Caco-2 (cell line): ENCODE data around the gene PSMA6. TPM values are rescaled to one million over a fixed set of nuclear protein-coding genes. Genes with fewer than 3 reads are reported as not detected.
A peak's percentile ranks its signal among the peaks of the same experiment; 100 is the strongest.

Experiments used
- BruUV-seq: library from RNA; stranded (reverse); fragments of 400-500 nt; replicated peaks from 2 replicates; lab custom pipeline; 2021; lab: Mats Ljungman, UMichigan
- CTCF ChIA-PET: fragments of 300-600 bp; sonication (Branson Sonifier 250); formaldehyde crosslinking; loops from one replicate; lab custom pipeline; 2022; ENCODE audit warnings: antibody characterized with exemption; lab: Charles Lee
- POLR2A ChIA-PET: fragments of 300-600 bp; sonication (Branson Sonifier 250); formaldehyde crosslinking; loops from one replicate; lab custom pipeline; 2022; ENCODE audit warnings: antibody characterized with exemption; lab: Charles Lee
- DNase-seq, 2 experiments: peaks; one replicate each; pipeline versions ENCODE4 v3.0.0 to v3.0.0-alpha.2; 2020 to 2022
- H3K27me3 ChIP-seq: replicated peaks from 2 replicates; pipeline ENCODE4 v1.6.0; 2011; ENCODE audit warnings: low read length; ENCODE audit not compliant: control insufficient read depth, insufficient read depth
- H3K36me3 ChIP-seq: 2 replicates; pipeline ENCODE4 v1.5.1; 2011; ENCODE audit warnings: low read length; ENCODE audit not compliant: control insufficient read depth, insufficient read depth
- H3K4me1 ChIP-seq: fragments of 250-450 bp; sonication (Bioruptor Pico); 2 replicates; pipeline ENCODE4 v1.5.1; 2020; ENCODE audit warnings: mild to moderate bottlenecking
- H3K4me3 ChIP-seq: 2 replicates; pipeline ENCODE4 v1.5.1; 2011; ENCODE audit warnings: low read depth, mild to moderate bottlenecking, control low read depth, low read length
- H3K9me3 ChIP-seq: fragments of 250-450 bp; sonication (Bioruptor Pico); 2 replicates; pipeline ENCODE4 v1.5.1; 2020; ENCODE audit warnings: mild to moderate bottlenecking, moderate library complexity
- H3K27ac Mint-ChIP-seq: one replicate; pipeline ENCODE4 v1.8.0; 2022; ENCODE audit warnings: mixed read lengths; ENCODE audit not compliant: unreplicated experiment
- H3K27me3 Mint-ChIP-seq: one replicate; pipeline ENCODE4 v1.8.0; 2022; ENCODE audit warnings: mixed read lengths; ENCODE audit not compliant: insufficient read depth, unreplicated experiment
- H3K36me3 Mint-ChIP-seq: one replicate; pipeline ENCODE4 v1.8.0; 2022; ENCODE audit warnings: mild to moderate bottlenecking, mixed read lengths; ENCODE audit not compliant: insufficient read depth, unreplicated experiment
- H3K4me1 Mint-ChIP-seq: one replicate; pipeline ENCODE4 v1.8.0; 2022; ENCODE audit warnings: low read depth, mixed read lengths; ENCODE audit not compliant: unreplicated experiment
- H3K4me3 Mint-ChIP-seq: one replicate; pipeline ENCODE4 v1.8.0; 2022; ENCODE audit warnings: mild to moderate bottlenecking, moderate library complexity, mixed read lengths; ENCODE audit not compliant: unreplicated experiment
- H3K9me3 Mint-ChIP-seq: one replicate; pipeline ENCODE4 v1.8.0; 2022; ENCODE audit warnings: mixed read lengths; ENCODE audit not compliant: unreplicated experiment
- intact Hi-C: fragments of 100-400 bp; cut with micrococcal nuclease; formaldehyde crosslinking; loops from one replicate; pipeline ENCODE4 v1.10.0; 2022; ENCODE audit not compliant: unreplicated experiment
- total RNA-seq: library from RNA; stranded (reverse); gene quantifications from 2 replicates; pipeline ENCODE4 v1.2.3, GENCODE V29; 2022
- TF ChIP-seq, protein P1 (sequence below), 2 experiments: fragments of 200-600 bp in 1 of 2; IDR thresholded peaks; 1 replicate in 1 of 2; 2 replicates in 1 of 2; pipeline versions ENCODE4 v1.5.1 to v1.8.0; 2011 to 2022; ENCODE audit warnings: antibody characterized with exemption in 1 of 2, control low read depth in 1 of 2, inconsistent platforms in 1 of 2, low read depth in 1 of 2, low read length in 1 of 2, mild to moderate bottlenecking in 1 of 2, moderate library complexity in 1 of 2; ENCODE audit not compliant: insufficient read depth in 1 of 2, severe bottlenecking in 1 of 2, unreplicated experiment in 1 of 2

The PSMA6 gene
- total RNA-seq, 1 experiment from 2014 or later, result 247 TPM

DNA sequence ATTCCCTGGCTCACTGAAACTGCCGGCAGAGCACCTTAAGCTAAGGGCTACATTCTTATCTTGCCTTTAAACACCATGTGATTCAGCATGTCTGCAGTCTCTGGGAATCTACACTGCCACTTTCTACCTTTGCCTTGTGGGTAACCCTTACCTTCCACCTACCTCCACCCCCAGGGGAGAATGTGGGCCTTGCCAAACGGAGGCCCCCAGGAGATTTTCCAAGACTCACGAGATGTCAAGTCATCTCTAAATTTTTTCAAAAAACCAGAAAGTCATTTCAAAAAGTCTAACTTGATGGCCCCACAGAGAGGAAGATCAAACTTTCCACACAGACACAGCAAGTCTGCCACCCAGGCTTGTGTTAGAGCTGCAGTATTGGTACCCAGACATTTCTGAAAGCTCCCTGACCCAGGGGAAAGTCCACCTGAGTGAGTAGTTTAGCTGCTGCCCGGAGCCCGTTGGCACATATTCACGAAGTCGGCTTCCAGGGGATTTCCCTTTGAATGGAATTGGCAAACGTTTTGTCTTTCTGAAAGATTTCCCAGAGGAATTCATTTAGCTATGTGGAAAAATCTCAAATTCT is 4.7 kb upstream of the PSMA6 start:
- POLR2A ChIA-PET, result no interaction called here
- CTCF ChIA-PET, result no interaction called here
- Mint-ChIP-seq H3K4me1 (no peaks in the 10 kb centered on the region), H3K36me3 (peaks cover 7% of the 10 kb centered on the region), H3K27ac (no peak overlapping the region), H3K9me3 (no peaks in the 10 kb centered on the region), H3K27me3 (no peaks in the 10 kb centered on the region), H3K4me3 (no peak overlapping the region)
- Histone ChIP-seq H3K27me3 (no peaks in the 10 kb centered on the region), H3K4me1 (no peaks in the 10 kb centered on the region), H3K36me3 (no peaks in the 10 kb centered on the region), H3K9me3 (no peaks in the 10 kb centered on the region), H3K4me3 (no peak overlapping the region)
- BruUV-seq, result no TSS peak
- TF ChIP-seq, protein P1, sequence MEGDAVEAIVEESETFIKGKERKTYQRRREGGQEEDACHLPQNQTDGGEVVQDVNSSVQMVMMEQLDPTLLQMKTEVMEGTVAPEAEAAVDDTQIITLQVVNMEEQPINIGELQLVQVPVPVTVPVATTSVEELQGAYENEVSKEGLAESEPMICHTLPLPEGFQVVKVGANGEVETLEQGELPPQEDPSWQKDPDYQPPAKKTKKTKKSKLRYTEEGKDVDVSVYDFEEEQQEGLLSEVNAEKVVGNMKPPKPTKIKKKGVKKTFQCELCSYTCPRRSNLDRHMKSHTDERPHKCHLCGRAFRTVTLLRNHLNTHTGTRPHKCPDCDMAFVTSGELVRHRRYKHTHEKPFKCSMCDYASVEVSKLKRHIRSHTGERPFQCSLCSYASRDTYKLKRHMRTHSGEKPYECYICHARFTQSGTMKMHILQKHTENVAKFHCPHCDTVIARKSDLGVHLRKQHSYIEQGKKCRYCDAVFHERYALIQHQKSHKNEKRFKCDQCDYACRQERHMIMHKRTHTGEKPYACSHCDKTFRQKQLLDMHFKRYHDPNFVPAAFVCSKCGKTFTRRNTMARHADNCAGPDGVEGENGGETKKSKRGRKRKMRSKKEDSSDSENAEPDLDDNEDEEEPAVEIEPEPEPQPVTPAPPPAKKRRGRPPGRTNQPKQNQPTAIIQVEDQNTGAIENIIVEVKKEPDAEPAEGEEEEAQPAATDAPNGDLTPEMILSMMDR (IDR thresholded peaks at IDR 0.05; ENCODE audit: insufficient read depth in 1 of 2, low read depth in 1 of 2, low read length in 1 of 2, severe bottlenecking in 1 of 2, unreplicated experiment in 1 of 2), result no peak
- intact Hi-C loops, result no loop called here
- no peak for DNase-seq

DNA sequence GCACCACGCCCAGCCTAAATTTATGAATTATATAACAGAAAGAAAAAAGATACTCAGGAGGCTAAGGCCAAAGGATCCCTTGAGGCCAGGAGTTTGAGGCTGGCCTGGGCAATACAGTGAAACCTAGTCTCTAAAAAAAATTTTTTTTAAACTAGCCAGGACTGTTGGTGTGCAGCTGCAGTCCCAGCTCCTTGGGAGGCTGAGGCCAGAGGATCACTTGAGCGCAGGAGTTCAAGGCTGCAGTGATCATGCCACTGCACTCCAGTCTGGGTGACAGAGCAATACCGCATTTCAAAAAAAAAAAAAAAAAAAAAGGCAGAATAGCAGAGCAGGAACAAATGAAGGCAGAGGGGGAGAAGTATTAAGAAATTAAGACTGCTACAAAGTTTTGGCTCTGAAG is 2.6 kb upstream of the PSMA6 start:
- intact Hi-C loops, result loop anchor here (5.0 to 10.0 kb wide), 3 partner anchors 43 to 165 kb away; partner anchors contain the start of genes PPP2R3C and PRORP
- Histone ChIP-seq H3K4me1 (peaks cover 8% of the 10 kb centered on the region), H3K4me3 (no peak overlapping the region), H3K9me3 (no peaks in the 10 kb centered on the region), H3K36me3 (no peaks in the 10 kb centered on the region), H3K27me3 (no peaks in the 10 kb centered on the region)
- Mint-ChIP-seq H3K9me3 (no peaks in the 10 kb centered on the region), H3K36me3 (peaks cover 16% of the 10 kb centered on the region), H3K4me1 (no peaks in the 10 kb centered on the region), H3K27me3 (no peaks in the 10 kb centered on the region), H3K4me3 (peak overlapping the region; percentile 92), H3K27ac (no peak overlapping the region)
- TF ChIP-seq, protein P1 (IDR thresholded peaks at IDR 0.05; ENCODE audit: insufficient read depth in 1 of 2, low read depth in 1 of 2, low read length in 1 of 2, severe bottlenecking in 1 of 2, unreplicated experiment in 1 of 2), result no peak
- no peak for DNase-seq
- ChIA-PET POLR2A (no interaction called here), CTCF (no interaction called here)
- BruUV-seq, result no TSS peak

DNA sequence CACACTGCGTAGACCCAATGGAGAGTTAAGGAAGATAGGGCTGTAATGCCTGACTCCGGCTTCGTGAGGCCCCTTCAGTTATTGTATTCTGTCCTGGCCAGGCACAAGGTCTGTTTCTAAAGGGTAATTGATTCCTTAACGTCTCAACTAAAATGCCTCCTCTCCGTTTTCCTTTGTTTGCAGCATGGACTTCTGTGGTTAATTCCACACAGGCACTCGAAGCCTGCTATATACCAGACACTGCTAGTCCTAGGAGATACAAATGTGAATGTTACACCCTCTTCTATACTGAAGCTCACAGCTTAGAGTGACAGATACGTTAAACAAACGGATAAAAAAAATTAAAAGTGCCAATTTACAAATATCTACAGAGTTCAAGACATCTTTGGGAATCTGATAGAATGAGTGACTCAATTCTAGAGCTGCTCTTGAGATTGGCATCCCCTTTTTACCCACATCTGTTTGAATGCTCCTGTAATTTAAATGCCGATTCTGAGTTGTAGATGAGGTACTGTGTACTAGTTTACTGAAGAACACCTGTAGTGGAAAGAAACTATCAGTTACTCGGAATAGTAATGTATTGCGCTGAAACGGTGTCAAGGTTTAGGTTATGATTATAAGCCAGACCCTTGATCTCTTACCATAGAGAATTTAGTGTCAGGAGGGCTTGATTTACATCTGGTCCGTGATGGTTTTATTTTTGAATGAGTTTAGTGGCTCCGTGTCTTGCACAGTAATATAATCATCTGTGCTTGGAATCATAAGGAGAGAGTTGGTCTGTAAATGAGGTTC is 784 bp downstream of the PSMA6 start:
- Mint-ChIP-seq H3K27me3 (no peaks in the 10 kb centered on the region), H3K27ac (peak overlapping the region; percentile 97), H3K9me3 (no peaks in the 10 kb centered on the region), H3K4me3 (peak overlapping the region; percentile 92), H3K36me3 (peaks cover 19% of the 10 kb centered on the region), H3K4me1 (no peaks in the 10 kb centered on the region)
- intact Hi-C loops, result loop anchor here (1.0 to 10.0 kb wide), 5 partner anchors 39 to 246 kb away; partner anchors contain the start of genes FAM177A1, NFKBIA, PPP2R3C and PRORP
- peak overlapping the region; percentile 91 for H3K4me3 ChIP-seq
- no peaks in the 10 kb centered on the region for H3K9me3 ChIP-seq
- no peaks in the 10 kb centered on the region for H3K36me3 ChIP-seq
- TF ChIP-seq, protein P1 (IDR thresholded peaks at IDR 0.05; ENCODE audit: insufficient read depth in 1 of 2, low read depth in 1 of 2, low read length in 1 of 2, severe bottlenecking in 1 of 2, unreplicated experiment in 1 of 2), result no peak
- peaks cover 8% of the 10 kb centered on the region for H3K4me1 ChIP-seq
- DNase-seq, result no peak
- no peaks in the 10 kb centered on the region for H3K27me3 ChIP-seq
- CTCF ChIA-PET, result interaction anchor here (1.0 to 1.8 kb wide), 5 partner anchors 9 to 418 kb away, joined by 3 to 13 read pairs (median 5); partner anchors contain the start of genes BAZ1A and NFKBIA
- POLR2A ChIA-PET, result interaction anchor here (0.5 to 2.1 kb wide), 15 partner anchors 31 to 642 kb away, joined by 3 to 47 read pairs (median 5); partner anchors contain the start of genes FAM177A1, NFKBIA, PPP2R3C and PRORP
- BruUV-seq, result no TSS peak
